Measurements from ENCODE around the gene MTHFS.

GRCh38 chr15:79828447-79828846, 68.4 kb downstream of the MTHFS start:
- TF ChIP-seq CTCF (IDR thresholded peaks at IDR 0.05) (no peak), POLR2A (IDR thresholded peaks at IDR 0.05) (no peak), EP300 (IDR thresholded peaks at IDR 0.05) (no peak)
